NCI-H2107 (cell line): ENCODE results near the gene LANCL2.
"Not testable (repeated sequence)": the region's sequence is repeated elsewhere in the genome, so short reads cannot be mapped to it uniquely, and the experiment has no call there.

Experiments used
- DNase-seq: peaks from one replicate; lab custom pipeline; 2025; lab: John Stamatoyannopoulos, UW

The LANCL2 gene

GRCh38 chr7:55405856-55406541, 40.9 kb downstream of the LANCL2 start:
- DNase-seq, result no peak

DNA sequence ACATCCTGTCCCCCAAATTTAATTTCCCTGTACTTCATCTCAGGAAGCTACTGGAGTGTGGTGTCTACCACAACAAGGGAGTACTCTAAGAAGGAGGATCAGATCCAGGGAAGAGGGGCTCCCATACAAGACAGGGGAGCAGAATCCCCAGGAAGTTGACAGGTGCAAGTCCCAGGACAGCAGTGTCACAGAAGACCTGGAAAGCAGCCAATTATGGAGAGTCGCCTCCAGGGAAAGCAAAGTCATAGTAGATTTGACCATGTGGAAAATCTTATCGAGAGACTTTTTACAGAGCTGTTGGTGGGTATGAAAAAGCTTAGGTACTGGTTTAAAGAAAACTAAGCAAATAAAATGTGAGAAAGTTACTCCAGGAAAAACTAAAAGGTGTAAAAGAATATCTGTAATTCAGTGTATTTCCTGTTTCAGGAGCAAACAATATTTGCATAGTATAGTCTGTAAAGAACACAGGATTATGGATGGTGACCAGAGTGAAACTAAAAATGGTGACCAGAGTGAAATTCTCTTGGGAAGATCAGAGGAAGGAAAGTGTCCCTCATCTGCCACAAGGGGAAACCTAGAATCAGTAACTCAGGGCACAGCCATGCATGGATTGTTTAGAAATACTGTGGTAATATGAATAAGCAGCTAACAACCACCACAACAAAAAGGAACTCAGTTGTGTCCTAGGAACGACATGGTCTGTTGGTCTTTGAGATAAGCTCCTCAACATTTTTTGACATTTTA, 44.5 kb downstream of the LANCL2 start:
- DNase-seq, result peak; percentile 65

- no peak for DNase-seq
Measured at GRCh38 chr7:55410667-55411239, 45.6 kb downstream of the LANCL2 start.

GRCh38 chr7:55411844-55412243, 46.7 kb downstream of the LANCL2 start:
- DNase-seq, result no peak

DNA sequence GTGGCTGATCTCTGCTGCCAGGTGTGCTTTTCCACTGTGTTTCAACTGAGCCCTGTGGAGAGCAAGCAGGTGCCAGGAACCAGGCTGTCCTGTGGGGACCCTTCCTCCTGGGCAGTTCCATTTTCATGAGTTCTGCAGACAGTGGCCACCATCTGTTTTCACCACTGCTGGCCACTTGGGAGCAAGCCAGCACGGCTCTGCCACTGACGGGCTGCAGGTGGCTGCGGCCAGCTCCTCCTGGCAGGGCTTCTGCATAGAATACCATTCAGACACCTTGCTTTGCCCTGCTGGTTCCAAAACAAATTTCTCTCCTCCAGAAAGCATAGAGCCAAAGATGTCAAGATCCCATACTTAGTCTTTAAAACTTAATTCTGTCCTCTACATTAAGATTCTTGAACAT, 48.3 kb downstream of the LANCL2 start:
- no peak for DNase-seq

GRCh38 chr7:55415173-55415778, 50.1 kb downstream of the LANCL2 start:
- DNase-seq, result peak; percentile 66

- DNase-seq, result not testable (repeated sequence)
Measured at GRCh38 chr7:55417456-55417855, 52.3 kb downstream of the LANCL2 start.

DNA sequence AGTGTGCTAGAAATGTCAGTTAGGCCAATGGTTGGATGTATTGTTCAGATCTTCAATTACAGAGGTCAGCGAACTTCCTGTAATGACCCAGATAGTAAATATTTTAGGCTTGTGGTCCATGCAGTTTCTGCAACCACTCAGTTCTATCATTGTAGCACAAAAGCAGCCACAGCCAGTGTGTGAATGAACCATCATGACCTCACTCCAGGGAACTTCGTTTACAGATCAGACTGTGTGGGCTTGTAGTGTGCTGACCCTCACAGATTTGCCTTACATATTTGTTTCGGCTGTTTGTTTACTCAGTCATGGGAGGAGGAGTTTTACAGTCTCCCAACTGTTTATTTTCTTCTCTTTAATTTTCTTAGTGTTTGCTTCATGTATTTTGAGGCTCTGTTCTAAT, 55.4 kb downstream of the LANCL2 start:
- DNase-seq, result no peak

GRCh38 chr7:55423277-55423711, 58.2 kb downstream of the LANCL2 start:
- no peak for DNase-seq

- DNase-seq, result no peak
Measured at GRCh38 chr7:55423891-55424290, 58.8 kb downstream of the LANCL2 start.

DNA sequence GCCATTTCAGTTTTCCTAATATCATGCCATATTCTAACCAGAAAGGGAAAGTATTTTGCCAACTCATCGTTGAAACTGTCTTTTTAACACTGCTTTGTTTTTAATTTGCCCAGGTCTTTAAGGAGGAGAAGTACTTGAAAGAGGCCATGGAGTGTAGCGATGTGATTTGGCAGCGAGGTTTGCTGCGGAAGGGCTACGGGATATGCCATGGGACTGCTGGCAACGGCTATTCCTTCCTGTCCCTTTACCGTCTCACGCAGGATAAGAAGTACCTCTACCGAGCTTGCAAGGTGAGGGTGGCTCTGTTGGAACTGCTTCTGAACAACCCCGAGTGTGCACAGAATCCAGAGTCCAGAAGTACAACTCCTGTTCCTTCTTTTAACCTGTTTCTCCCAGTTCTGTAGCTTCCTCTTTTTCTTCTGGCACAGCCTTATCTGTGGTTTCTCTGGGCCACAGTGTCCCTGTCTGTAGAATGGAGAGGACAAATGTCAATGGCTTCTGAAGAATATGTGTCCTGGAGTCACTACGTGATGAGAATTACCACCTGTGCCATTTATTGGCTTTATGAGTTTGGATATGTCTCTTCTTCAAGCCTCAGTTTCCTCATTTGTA, 60.1 kb downstream of the LANCL2 start:
- no peak for DNase-seq

- no peak for DNase-seq
Measured at GRCh38 chr7:55426676-55427075, 61.5 kb downstream of the LANCL2 start.

- no peak for DNase-seq
Measured at GRCh38 chr7:55427342-55427741, 62.2 kb downstream of the LANCL2 start.

DNA sequence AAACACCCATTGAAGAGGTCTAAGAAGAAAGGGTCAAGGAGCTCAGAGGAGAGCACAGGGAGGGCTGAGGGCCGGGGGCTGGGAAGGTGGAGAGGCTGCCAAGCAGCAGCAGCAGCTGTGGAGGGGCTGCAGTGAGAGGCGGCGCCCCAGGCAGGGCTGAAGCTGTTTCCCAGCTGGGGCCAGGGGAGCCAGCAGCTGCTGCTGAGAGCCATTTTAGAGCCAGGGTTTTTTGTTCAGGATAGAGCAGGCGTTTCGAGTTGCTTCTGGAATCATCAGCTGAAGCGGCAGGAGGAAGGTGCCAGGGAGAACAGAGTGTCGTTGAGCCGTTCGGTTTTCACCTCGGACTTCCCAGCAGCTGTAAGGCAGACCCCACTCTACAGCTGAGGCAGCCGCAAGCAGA, 62.7 kb downstream of the LANCL2 start:
- peak; percentile 74 for DNase-seq

- no peak for DNase-seq
Measured at GRCh38 chr7:55429835-55430499, 64.8 kb downstream of the LANCL2 start.

DNA sequence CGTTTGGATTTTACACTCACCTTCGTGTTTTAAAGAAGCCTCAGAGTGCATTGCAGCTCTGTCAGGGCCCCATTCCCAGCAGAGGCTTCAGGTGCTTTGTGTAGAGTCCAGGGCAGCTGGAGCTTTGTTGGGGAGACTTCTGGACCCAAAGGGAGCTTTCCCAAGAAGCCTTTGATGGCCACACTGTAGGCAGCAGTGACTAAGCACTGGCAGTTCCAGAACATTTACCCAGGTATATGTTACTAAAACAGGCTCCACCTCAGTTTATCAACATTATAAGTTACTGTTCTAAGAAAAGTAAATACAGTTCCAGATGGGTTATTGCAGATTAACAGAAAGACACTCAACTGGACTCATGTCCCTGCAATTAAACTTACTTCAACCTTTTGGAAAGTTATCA, 66.8 kb downstream of the LANCL2 start:
- no peak for DNase-seq

DNA sequence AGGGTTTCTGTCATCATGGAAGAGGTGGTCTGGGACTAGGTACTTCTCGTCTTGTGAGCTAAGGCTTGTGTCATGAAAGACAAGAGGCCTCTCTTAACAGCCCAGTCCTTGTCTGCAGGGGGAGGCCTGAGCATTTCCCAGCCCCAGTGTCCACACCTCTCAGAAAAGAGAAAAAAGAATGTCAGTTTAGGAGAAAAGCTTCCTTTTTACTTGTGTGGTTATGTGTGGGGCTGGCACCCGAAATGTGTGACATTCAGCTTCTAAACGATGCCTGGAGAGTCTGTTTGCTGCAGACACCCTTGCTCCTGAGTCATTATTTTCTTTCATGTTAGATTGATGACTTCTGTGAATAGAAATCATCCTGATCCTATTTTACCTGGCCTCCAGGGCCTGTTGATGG, 67.4 kb downstream of the LANCL2 start:
- DNase-seq, result no peak

GRCh38 chr7:55432939-55433784, 68.0 kb downstream of the LANCL2 start:
- peak; percentile 64 for DNase-seq

- no peak for DNase-seq
Measured at GRCh38 chr7:55435466-55435865, 70.3 kb downstream of the LANCL2 start.

DNA sequence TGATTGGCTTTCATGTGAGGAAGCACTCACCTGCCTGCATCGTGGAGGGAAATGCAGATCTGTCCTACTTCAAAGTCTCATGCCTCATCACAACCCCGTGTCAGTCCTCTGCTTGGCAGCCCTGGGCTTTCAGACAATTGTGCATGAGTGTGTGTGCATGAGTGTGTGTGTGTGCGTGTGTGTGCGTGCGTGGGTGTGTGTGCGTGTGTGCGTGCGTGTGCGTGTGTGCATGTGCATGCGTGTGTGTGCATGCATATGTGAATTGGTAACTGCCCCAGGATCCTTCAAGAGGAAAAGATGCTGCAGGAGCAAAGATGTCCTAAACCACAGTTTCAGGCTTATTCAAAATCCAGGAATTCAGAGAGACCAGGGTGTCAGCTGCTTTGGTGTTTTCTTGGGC, 71.3 kb downstream of the LANCL2 start:
- DNase-seq, result no peak

DNA sequence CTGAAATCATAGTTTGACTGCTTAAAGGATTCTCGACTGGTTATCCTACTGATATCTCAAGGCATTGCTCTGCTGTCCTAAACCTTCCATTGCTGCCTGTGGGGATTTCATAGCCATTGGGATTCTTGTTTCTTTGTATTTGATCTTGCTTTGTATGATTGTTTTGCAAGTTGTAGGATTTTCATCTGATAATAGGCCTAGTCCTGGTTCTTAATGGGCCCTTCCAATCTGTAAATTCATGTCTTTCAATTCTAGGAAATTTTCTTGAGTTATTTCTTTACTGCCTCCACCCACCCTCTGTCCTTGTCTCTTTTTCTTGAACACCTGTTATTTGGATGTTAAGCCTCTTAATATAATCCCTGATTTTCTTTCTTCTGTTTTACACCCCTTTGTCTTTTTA, 72.2 kb downstream of the LANCL2 start:
- no peak for DNase-seq
